AG04449 (cell line): ENCODE measurements around the gene TGFBRAP1.

Experiments used
- CTCF ChIA-PET: fragments of 350-600 bp; formaldehyde crosslinking; extraction: SDS; loops from one replicate; lab custom pipeline; 2021; ENCODE audit warnings: antibody characterized with exemption; lab: Yijun Ruan, JAX
- POLR2A ChIA-PET: fragments of 400-600, 350-600 bp; formaldehyde crosslinking; extraction: SDS; loops from one replicate; lab custom pipeline; 2020; ENCODE audit warnings: antibody characterized with exemption, inconsistent platforms; lab: Yijun Ruan, JAX
- DNase-seq: peaks from one replicate; pipeline ENCODE4 v3.0.0-alpha.2; 2010; ENCODE audit warnings: low read depth, low spot score
- H3K4me3 ChIP-seq: 2 replicates; pipeline ENCODE4 v1.5.1; 2011; ENCODE audit warnings: low read depth, mild to moderate bottlenecking, control low read depth, low read length
- TF ChIP-seq, protein P1 (sequence below): IDR thresholded peaks from one replicate; pipeline ENCODE4 v1.5.1; 2011; ENCODE audit warnings: mild to moderate bottlenecking, moderate library complexity, low read length, control low read depth, inconsistent platforms; ENCODE audit not compliant: insufficient read depth; ENCODE audit errors: missing control alignments

TGFBRAP1 gene

DNA sequence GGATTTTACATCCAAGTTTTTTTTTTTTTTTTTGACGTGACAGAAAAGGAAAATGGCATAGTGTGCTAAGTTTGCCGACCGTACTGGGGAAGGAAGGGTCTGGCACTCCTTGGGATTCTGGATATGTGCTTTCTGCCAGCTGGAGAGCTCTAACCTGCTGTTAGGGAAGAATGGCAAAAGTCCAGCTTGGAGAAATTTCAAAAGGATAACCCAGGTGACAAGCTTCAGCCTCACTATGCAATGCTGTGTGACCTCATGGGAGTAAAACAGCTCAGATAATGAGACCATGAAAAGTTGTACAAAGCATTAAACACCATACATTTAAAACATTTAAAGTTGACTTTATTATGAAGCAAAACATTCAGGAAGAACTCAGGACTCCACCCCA, 98.3 kb downstream of the TGFBRAP1 start:
- POLR2A ChIA-PET, result interaction anchor here (0.6 kb wide), 1 partner anchor 255 kb away, joined by 3 read pairs; no protein-coding TSS in a partner anchor
- H3K4me3 ChIP-seq, result no peak overlapping the region
- TF ChIP-seq, protein P1, sequence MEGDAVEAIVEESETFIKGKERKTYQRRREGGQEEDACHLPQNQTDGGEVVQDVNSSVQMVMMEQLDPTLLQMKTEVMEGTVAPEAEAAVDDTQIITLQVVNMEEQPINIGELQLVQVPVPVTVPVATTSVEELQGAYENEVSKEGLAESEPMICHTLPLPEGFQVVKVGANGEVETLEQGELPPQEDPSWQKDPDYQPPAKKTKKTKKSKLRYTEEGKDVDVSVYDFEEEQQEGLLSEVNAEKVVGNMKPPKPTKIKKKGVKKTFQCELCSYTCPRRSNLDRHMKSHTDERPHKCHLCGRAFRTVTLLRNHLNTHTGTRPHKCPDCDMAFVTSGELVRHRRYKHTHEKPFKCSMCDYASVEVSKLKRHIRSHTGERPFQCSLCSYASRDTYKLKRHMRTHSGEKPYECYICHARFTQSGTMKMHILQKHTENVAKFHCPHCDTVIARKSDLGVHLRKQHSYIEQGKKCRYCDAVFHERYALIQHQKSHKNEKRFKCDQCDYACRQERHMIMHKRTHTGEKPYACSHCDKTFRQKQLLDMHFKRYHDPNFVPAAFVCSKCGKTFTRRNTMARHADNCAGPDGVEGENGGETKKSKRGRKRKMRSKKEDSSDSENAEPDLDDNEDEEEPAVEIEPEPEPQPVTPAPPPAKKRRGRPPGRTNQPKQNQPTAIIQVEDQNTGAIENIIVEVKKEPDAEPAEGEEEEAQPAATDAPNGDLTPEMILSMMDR, result no peak
- DNase-seq, result no peak
- CTCF ChIA-PET, result interaction anchor here (0.6 to 15.8 kb wide), 4 partner anchors 13 to 116 kb away, joined by 3 to 586 read pairs (median 3); no protein-coding TSS in a partner anchor

DNA sequence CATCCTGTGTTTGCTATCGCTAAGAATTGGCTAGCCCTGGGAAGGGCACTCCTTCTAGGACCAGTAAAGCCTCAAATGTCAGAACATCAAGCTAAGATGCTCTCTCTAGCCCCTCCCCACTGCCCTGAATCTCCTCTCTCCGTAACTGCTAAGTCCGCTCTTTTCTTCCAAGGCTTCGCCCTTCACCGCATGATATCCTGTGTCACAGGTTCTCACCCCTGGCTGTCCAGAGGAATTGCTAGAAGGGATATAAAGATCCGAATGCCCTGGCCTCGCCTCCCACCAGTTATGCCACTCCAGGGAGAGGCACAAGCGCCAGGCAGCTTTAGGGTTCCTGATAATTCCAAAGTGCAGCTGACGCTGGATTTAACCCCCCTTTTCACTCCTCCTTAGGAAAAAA, 105.1 kb downstream of the TGFBRAP1 start:
- ChIA-PET POLR2A (no interaction called here), CTCF (interaction anchor here (1.2 to 6.2 kb wide), 2 partner anchors 10 to 13 kb away, joined by 4 to 41 read pairs; no protein-coding TSS in a partner anchor)
- no peak overlapping the region for H3K4me3 ChIP-seq
- DNase-seq, result no peak
- TF ChIP-seq, protein P1, result no peak

DNA sequence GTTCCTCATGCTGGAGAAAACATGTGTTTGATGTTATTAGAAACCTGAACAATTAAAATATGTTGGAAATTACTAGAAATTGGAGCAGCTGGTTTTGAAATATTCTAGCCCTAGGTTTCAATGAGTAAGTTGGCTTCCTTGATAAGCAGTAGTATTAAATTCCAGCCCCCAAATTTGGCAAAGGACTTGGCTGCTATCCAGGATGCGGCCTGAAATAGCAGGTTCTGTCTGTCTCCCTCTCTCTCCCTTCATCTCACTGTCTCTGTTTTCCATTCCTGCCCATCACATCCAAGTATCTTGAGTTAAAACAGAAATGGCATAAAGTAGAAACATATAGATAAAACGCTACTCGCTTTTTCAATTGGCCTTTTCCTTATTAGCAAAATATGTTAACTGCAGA, 108.9 kb downstream of the TGFBRAP1 start:
- ChIA-PET CTCF (interaction anchor here (6.2 kb wide), 1 partner anchor 14 kb away, joined by 41 read pairs; no protein-coding TSS in a partner anchor), POLR2A (no interaction called here)
- TF ChIP-seq, protein P1, result no peak
- no peak for DNase-seq
- H3K4me3 ChIP-seq, result no peak overlapping the region

DNA sequence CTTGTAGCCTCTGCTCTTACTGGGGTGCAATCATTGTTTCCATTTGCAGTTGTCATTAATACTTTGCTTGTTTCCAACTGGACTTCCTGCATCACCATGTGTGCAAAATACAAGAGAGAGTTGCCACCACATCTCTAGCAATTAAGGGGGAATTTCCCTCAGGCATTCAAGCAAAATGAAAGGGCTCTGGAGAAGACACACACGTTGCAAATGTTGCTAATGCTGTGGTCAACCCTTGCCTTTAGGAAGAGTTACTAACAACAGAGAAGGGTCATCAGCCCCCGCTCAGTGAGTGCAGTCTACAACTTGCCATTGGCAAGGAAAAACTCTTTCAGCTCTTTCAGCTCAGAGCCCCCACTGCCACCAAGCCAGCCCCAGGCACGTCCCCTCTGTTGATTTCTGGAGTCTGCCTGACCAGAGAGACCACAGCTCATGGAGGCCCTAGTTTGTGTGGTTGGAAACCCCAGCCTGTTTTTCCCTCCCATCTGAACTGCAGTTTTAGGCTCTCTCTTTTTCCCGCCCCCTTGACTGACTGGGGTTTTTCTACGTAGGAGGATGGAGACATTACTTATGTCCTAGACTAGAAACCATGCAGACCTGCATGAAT, 113.8 kb downstream of the TGFBRAP1 start:
- DNase-seq, result no peak
- ChIA-PET POLR2A (no interaction called here), CTCF (interaction anchor here (1.4 kb wide), 1 partner anchor 20 kb away, joined by 4 read pairs; no protein-coding TSS in a partner anchor)
- no peak overlapping the region for H3K4me3 ChIP-seq
- TF ChIP-seq, protein P1, result no peak
